GM23248 (cell line): ENCODE data around the gene GYS1. TPM values are rescaled to one million over a fixed set of nuclear protein-coding genes. Genes with fewer than 3 reads are reported as not detected.
"Not testable (repeated sequence)": the region's sequence is repeated elsewhere in the genome, so short reads cannot be mapped to it uniquely, and the experiment has no call there.

Experiments used
- DNase-seq: peaks from one replicate; pipeline ENCODE4 v3.0.0-alpha.2; 2015
- H2AFZ ChIP-seq: fragments of 200-600 bp; sonication (generic); 2 replicates; pipeline ENCODE4 v1.6.1; 2016; ENCODE audit warnings: antibody characterized with exemption
- H3F3A ChIP-seq: fragments of 200-600 bp; sonication (generic); 2 replicates; pipeline ENCODE4 v1.6.1; 2016; ENCODE audit warnings: mild to moderate bottlenecking, antibody characterized with exemption, mixed run types; ENCODE audit not compliant: insufficient read depth
- H3K27ac ChIP-seq: fragments of 200-600 bp; sonication (generic); 2 replicates; pipeline ENCODE4 v1.5.1; 2016; ENCODE audit warnings: mild to moderate bottlenecking
- H3K27me3 ChIP-seq: fragments of 200-600 bp; sonication (generic); replicated peaks from 2 replicates; pipeline ENCODE4 v1.6.1; 2016; ENCODE audit warnings: mild to moderate bottlenecking; ENCODE audit not compliant: insufficient read depth
- H3K36me3 ChIP-seq: fragments of 200-600 bp; sonication (generic); 2 replicates; pipeline ENCODE4 v1.6.1; 2016; ENCODE audit warnings: low read depth, mild to moderate bottlenecking
- H3K4me1 ChIP-seq: fragments of 200-600 bp; sonication (generic); 2 replicates; pipeline ENCODE4 v1.6.1; 2016; ENCODE audit warnings: mild to moderate bottlenecking; ENCODE audit not compliant: insufficient read depth
- H3K4me2 ChIP-seq: fragments of 200-600 bp; sonication (generic); one replicate; pipeline ENCODE4 v1.6.1; 2016; ENCODE audit warnings: mild to moderate bottlenecking; ENCODE audit not compliant: unreplicated experiment
- H3K4me3 ChIP-seq: fragments of 200-600 bp; sonication (generic); 2 replicates; pipeline ENCODE4 v1.5.1; 2016; ENCODE audit warnings: mild to moderate bottlenecking
- H3K79me2 ChIP-seq: fragments of 200-600 bp; sonication (generic); 2 replicates; pipeline ENCODE4 v1.6.1; 2016; ENCODE audit warnings: mild to moderate bottlenecking; ENCODE audit not compliant: insufficient read depth
- H3K9ac ChIP-seq: fragments of 200-600 bp; sonication (generic); 2 replicates; pipeline ENCODE4 v1.6.1; 2016; ENCODE audit warnings: mild to moderate bottlenecking
- H3K9me2 ChIP-seq: fragments of 200-600 bp; sonication (generic); 2 replicates; pipeline ENCODE4 v1.6.1; 2016; ENCODE audit warnings: mixed run types, mild to moderate bottlenecking, moderate library complexity; ENCODE audit not compliant: insufficient read depth
- H3K9me3 ChIP-seq: fragments of 200-600 bp; sonication (generic); one replicate; pipeline ENCODE4 v1.6.1; 2017; ENCODE audit warnings: low read depth
- H4K20me1 ChIP-seq: fragments of 200-600 bp; sonication (generic); 2 replicates; pipeline ENCODE4 v1.6.0; 2016; ENCODE audit not compliant: insufficient read depth
- EZH2 ChIP-seq: fragments of 200-600 bp; sonication (generic); IDR thresholded peaks from 2 replicates; pipeline ENCODE4 v1.6.1; 2018; ENCODE audit warnings: antibody characterized with exemption, mild to moderate bottlenecking; ENCODE audit not compliant: insufficient read depth, poor library complexity, severe bottlenecking
- EZH2phosphoT487 ChIP-seq: fragments of 200-600 bp; sonication (generic); IDR thresholded peaks from 2 replicates; pipeline ENCODE4 v1.6.1; 2018; ENCODE audit warnings: antibody characterized with exemption, moderate library complexity, mild to moderate bottlenecking, low read depth; ENCODE audit not compliant: insufficient read depth
- WGBS, 2 experiments: methylation state at CpG; one replicate each; pipeline ENCODE4 v1.1.6; 2015 to 2017; ENCODE audit warnings: low lambda C conversion rate in 2 of 2, low coverage in 1 of 2; ENCODE audit errors: missing lambda C conversion rate in 2 of 2; 5-methylcytosine and 5-hydroxymethylcytosine counted together
- in situ Hi-C: fragments of 300-500 bp; cut with MboI; formaldehyde crosslinking; loops from 2 replicates; pipeline ENCODE4 v1.15.0; 2020
- polyA plus RNA-seq: library from polyadenylated mRNA; unstranded; fragments of >200 nt; fragmentation: Nextera tagmentation; extraction: Ambion mirVana; gene quantifications from 2 replicates; pipeline ENCODE4 v1.2.1, GENCODE V29; 2016
- total RNA-seq: library from RNA; depleted of rRNA; stranded (reverse); fragments of >200 nt; shearing (Covaris generic); gene quantifications from 2 replicates; pipeline ENCODE4 v1.2.3, GENCODE V29; 2014

Gene GYS1
- total and polyA plus RNA-seq, 2 experiments from 2014 or later: 78.4 to 85.6 TPM

GRCh38 chr19:48925240-48925843 lies 67.8 kb downstream of the GYS1 start:
- no peak for TF ChIP-seq EZH2phosphoT487
- TF ChIP-seq EZH2: no peak
- WGBS, 2 experiments: 43 to 45% methylated on average over 10 to 11 of the region's 11 CpGs
- H3K9ac ChIP-seq: peak overlapping the region; percentile 63; the same call in 1 of the 2 replicates
- no peaks in the 10 kb centered on the region for H3K9me3 ChIP-seq
- no peak overlapping the region for H3K4me3 ChIP-seq
- peak overlapping the region; percentile 57 for H3K4me2 ChIP-seq
- DNase-seq: peak; percentile 92
- H2AFZ ChIP-seq: no peak overlapping the region
- peak overlapping the region; percentile 66 for H3K27ac ChIP-seq
- peaks cover 23% of the 10 kb centered on the region for H3K4me1 ChIP-seq
- no peaks in the 10 kb centered on the region for H3K36me3 ChIP-seq
- no peaks in the 10 kb centered on the region for H3K79me2 ChIP-seq
- in situ Hi-C loops: no loop called here
- no peaks in the 10 kb centered on the region for H4K20me1 ChIP-seq
- H3F3A ChIP-seq: peaks cover 23% of the 10 kb centered on the region
- H3K27me3 ChIP-seq: no peaks in the 10 kb centered on the region
- no peaks in the 10 kb centered on the region for H3K9me2 ChIP-seq

DNA sequence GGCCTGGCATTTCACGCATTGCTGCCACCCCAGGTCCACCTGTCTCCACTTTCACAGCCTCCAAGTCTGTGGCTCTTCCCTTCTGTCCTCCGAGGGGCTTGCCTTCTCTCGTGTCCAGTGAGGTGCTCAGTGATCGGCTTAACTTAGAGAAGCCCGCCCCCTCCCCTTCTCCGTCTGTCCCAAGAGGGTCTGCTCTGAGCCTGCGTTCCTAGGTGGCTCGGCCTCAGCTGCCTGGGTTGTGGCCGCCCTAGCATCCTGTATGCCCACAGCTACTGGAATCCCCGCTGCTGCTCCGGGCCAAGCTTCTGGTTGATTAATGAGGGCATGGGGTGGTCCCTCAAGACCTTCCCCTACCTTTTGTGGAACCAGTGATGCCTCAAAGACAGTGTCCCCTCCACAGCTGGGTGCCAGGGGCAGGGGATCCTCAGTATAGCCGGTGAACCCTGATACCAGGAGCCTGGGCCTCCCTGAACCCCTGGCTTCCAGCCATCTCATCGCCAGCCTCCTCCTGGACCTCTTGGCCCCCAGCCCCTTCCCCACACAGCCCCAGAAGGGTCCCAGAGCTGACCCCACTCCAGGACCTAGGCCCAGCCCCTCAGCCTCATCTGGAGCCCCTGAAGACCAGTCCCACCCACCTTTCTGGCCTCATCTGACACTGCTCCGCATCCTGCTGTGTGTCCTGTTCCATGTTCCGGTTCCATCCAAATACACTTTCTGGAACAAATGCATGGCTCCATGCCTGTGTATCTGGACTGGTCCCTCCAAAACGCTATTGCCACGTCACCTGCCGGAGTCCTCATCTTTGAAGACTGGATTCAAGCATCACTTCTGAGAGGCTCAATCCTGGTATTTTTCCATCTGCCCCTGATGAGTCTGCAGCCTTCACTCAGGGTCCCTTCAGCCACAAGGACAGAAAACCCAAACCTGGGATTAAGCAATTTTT lies 70.3 kb downstream of the GYS1 start:
- Histone ChIP-seq H3K79me2 (no peaks in the 10 kb centered on the region), H3K4me1 (peaks cover 23% of the 10 kb centered on the region), H3K9ac (no peak overlapping the region), H3F3A (peaks cover 23% of the 10 kb centered on the region), H3K36me3 (0 out of 2 replicates have a peak, but pooled peaks cover 3% of the 10 kb centered on the region), H3K4me2 (no peak overlapping the region), H3K9me2 (no peaks in the 10 kb centered on the region), H4K20me1 (no peaks in the 10 kb centered on the region), H3K9me3 (no peaks in the 10 kb centered on the region), H2AFZ (no peak overlapping the region), H3K4me3 (no peak overlapping the region), H3K27me3 (no peaks in the 10 kb centered on the region), H3K27ac (no peak overlapping the region)
- in situ Hi-C loops: no loop called here
- no peak for TF ChIP-seq EZH2phosphoT487
- no peak for TF ChIP-seq EZH2
- WGBS, 2 experiments: 82 to 87% methylated on average over 17 to 18 of the region's 18 CpGs
- no peak for DNase-seq

DNA sequence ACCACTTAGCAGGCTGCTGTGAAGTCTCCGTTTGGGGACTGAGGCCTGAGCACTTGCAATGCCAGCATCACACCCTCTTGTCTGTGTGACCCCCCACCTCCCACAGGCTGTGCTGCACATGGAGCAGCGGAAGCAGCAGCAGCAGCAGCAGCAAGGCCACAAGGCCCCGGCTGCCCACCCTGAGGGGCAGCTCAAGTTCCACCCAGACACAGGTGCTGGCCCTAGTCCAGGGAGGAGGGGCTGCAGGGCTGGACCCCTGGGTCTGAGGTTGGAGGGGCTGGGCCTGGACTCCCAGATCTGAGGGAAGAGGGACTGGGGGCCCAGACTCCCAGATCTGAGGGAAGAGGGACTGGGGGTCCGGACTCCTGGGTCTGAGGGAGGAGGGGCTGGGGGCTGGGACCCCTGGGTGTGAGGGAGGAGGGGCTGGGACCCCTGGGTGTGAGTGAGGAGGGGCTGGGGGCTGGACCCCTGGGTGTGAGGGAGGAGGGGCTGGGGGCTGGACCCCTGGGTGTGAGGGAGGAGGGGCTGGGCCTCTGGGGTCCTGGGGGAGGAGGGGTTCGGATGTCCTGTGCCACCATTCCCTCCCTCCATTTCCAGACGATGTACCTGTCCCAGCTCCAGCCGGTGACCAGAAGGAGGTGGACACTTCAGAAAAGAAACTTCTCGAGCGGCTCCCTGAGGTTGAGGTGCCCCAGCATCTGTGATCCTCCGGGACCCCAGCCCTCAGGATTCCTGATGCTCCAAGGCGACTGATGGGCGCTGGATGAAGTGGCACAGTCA lies 71.2 kb downstream of the GYS1 start:
- no peak overlapping the region for H2AFZ ChIP-seq

DNA sequence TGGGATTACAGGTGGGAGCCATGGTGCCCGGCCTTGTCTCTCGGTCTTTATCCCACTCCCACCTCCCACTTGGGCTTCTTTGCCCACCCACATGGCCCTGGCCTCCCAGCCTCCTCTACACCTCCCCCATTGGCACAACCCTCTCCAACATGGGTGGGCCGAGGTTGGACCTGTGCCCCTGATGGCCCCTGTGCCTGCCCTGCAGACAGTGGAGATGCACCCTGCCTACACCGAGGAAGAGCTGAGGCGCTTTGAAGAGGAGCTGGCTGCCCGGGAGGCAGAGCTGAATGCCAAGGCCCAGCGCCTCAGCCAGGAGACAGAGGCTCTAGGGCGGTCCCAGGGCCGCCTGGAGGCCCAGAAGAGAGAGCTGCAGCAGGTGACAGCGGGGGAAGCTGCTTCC lies 72.2 kb downstream of the GYS1 start:
- Histone ChIP-seq H3K4me3 (no peak overlapping the region), H3K4me1 (peaks cover 14% of the 10 kb centered on the region), H2AFZ (no peak overlapping the region), H3K79me2 (no peaks in the 10 kb centered on the region), H3K9me2 (no peaks in the 10 kb centered on the region), H3K9me3 (no peaks in the 10 kb centered on the region), H3F3A (peaks cover 15% of the 10 kb centered on the region), H3K9ac (no peak overlapping the region), H3K4me2 (no peak overlapping the region), H4K20me1 (no peaks in the 10 kb centered on the region), H3K36me3 (0 out of 2 replicates have a peak, but pooled peaks cover 8% of the 10 kb centered on the region), H3K27me3 (no peaks in the 10 kb centered on the region), H3K27ac (no peak overlapping the region)
- TF ChIP-seq EZH2phosphoT487 (no peak), EZH2 (no peak)
- in situ Hi-C loops: no loop called here
- no peak for DNase-seq
- 78 to 81% methylated on average over 10 of the region's 10 CpGs for WGBS, 2 experiments

More for the DNA sequence above, 71.2 kb downstream of the GYS1 start:
- no peaks in the 10 kb centered on the region for H3K27me3 ChIP-seq
- H3K36me3 ChIP-seq: 0 out of 2 replicates have a peak, but pooled peaks cover 3% of the 10 kb centered on the region
- in situ Hi-C loops: no loop called here
- DNase-seq: no peak
- no peak for TF ChIP-seq EZH2
- no peak for TF ChIP-seq EZH2phosphoT487
- peaks cover 23% of the 10 kb centered on the region for H3K4me1 ChIP-seq
- 84 to 89% methylated on average over 8 to 12 of the region's 12 CpGs for whole genome bisulfite sequencing, 2 experiments
- H3K9me3 ChIP-seq: no peaks in the 10 kb centered on the region
- no peak overlapping the region for H3K9ac ChIP-seq
- H3K27ac ChIP-seq: no peak overlapping the region
- no peak overlapping the region for H3K4me3 ChIP-seq
- no peaks in the 10 kb centered on the region for H4K20me1 ChIP-seq
- no peak overlapping the region for H3K4me2 ChIP-seq
- H3K9me2 ChIP-seq: no peaks in the 10 kb centered on the region
- H3F3A ChIP-seq: peaks cover 23% of the 10 kb centered on the region
- no peaks in the 10 kb centered on the region for H3K79me2 ChIP-seq

GRCh38 chr19:48919271-48919670 lies 73.8 kb downstream of the GYS1 start:
- 95 to 96% methylated on average over 8 of the region's 8 CpGs for WGBS, 2 experiments
- H3K36me3 ChIP-seq: peaks cover 12% of the 10 kb centered on the region; the same call in 1 of the 2 replicates

More at GRCh38 chr19:48919271-48919670, 73.8 kb downstream of the GYS1 start:
- H3K9me2 ChIP-seq, H3K79me2 ChIP-seq, H3K9me3 ChIP-seq, H2AFZ ChIP-seq, H3K4me3 ChIP-seq, H4K20me1 ChIP-seq, in situ Hi-C loops, H3K27me3 ChIP-seq, DNase-seq, H3K4me1 ChIP-seq, H3K27ac ChIP-seq, H3F3A ChIP-seq, H3K9ac ChIP-seq, H3K4me2 ChIP-seq: not testable (repeated sequence)
